SKM-1 treated with dmso at 0.1 percent for 144 hours (cell line): Measurements from ENCODE around the gene KDM1B.

Experiments
- DNase-seq: peaks from one replicate; lab custom pipeline; 2025; ENCODE audit not compliant: unreplicated experiment; lab: John Stamatoyannopoulos, UW

KDM1B gene

GRCh38 chr6:18155150-18155863, at the start of gene KDM1B:
Gene KDM1B, plus strand, starts transcription at chr6:18155422. Its CDS starts 4,474 bp downstream, at chr6:18159896.
- DNase-seq, result peak; percentile 96

GRCh38 chr6:18107061-18107460, 48.2 kb upstream of the KDM1B start:
- no peak for DNase-seq

GRCh38 chr6:18110162-18110561, 45.1 kb upstream of the KDM1B start:
- DNase-seq, result no peak

- DNase-seq, result no peak
Measured at GRCh38 chr6:18115356-18115755, 39.9 kb upstream of the KDM1B start.

- no peak for DNase-seq
Measured at GRCh38 chr6:18117136-18117535, 38.1 kb upstream of the KDM1B start.

- no peak for DNase-seq
Measured at GRCh38 chr6:18118330-18118729, 36.9 kb upstream of the KDM1B start.

- DNase-seq, result no peak
Measured at GRCh38 chr6:18119236-18119635, 36.0 kb upstream of the KDM1B start.

GRCh38 chr6:18121580-18122127, 33.6 kb upstream of the KDM1B start:
- DNase-seq, result no peak

GRCh38 chr6:18122128-18123093, 32.8 kb upstream of the KDM1B start, which contains the start of gene NHLRC1:
Gene NHLRC1, minus strand, starts transcription at chr6:18122677. Its CDS starts 71 bp downstream, at chr6:18122606.
- no peak for DNase-seq

GRCh38 chr6:18126121-18126520, 29.1 kb upstream of the KDM1B start:
- DNase-seq, result no peak

GRCh38 chr6:18132346-18132745, 22.9 kb upstream of the KDM1B start:
- no peak for DNase-seq

- no peak for DNase-seq
Measured at GRCh38 chr6:18135171-18135570, 20.1 kb upstream of the KDM1B start.

- no peak for DNase-seq
Measured at GRCh38 chr6:18136260-18136659, 19.0 kb upstream of the KDM1B start.

- DNase-seq, result no peak
Measured at GRCh38 chr6:18138906-18139305, 16.3 kb upstream of the KDM1B start.

GRCh38 chr6:18139935-18140621, 15.1 kb upstream of the KDM1B start:
- no peak for DNase-seq

- no peak for DNase-seq
Measured at GRCh38 chr6:18141805-18142590, 13.2 kb upstream of the KDM1B start.

- DNase-seq, result no peak
Measured at GRCh38 chr6:18142591-18142861, 12.7 kb upstream of the KDM1B start.

- no peak for DNase-seq
Measured at GRCh38 chr6:18147160-18147559, 8.1 kb upstream of the KDM1B start.

- no peak for DNase-seq
Measured at GRCh38 chr6:18147616-18148015, 7.6 kb upstream of the KDM1B start.

- no peak for DNase-seq
Measured at GRCh38 chr6:18148304-18149025, 6.8 kb upstream of the KDM1B start.
